Stimulated activated CD8-positive, alpha-beta memory T cell treated with anti-CD3 and anti-CD28 coated beads, Interleukin-2, amount 100 ng/mL, for 48 hours (primary cell): ENCODE results near the gene SIGLEC1.
A peak's percentile ranks its signal among the peaks of the same experiment; 100 is the strongest.

ENCODE experiments used
- DNase-seq, 2 donors: peaks; one replicate each; pipeline ENCODE4 v3.0.0-alpha.2; 2020; ENCODE audit warnings: low read depth in 2 of 2

The SIGLEC1 gene

GRCh38 chr20:3712279-3712873 lies at the start of gene SIGLEC1:
Gene SIGLEC1 (minus strand): TSS chr20:3712600. CDS start chr20:3707128, 5,472 bp downstream.
- DNase-seq: no peak

GRCh38 chr20:3760655-3761348 lies 48.4 kb upstream of the SIGLEC1 start:
- no peak for DNase-seq

GRCh38 chr20:3759884-3760283 lies 47.5 kb upstream of the SIGLEC1 start:
- DNase-seq: no peak

- no peak for DNase-seq
Measured at GRCh38 chr20:3759316-3759823, 47.0 kb upstream of the SIGLEC1 start.

GRCh38 chr20:3758566-3758965 lies 46.2 kb upstream of the SIGLEC1 start:
- DNase-seq: no peak

GRCh38 chr20:3757268-3757667 lies 44.9 kb upstream of the SIGLEC1 start:
- DNase-seq: no peak

- DNase-seq: no peak
Measured at GRCh38 chr20:3755814-3756480, 43.5 kb upstream of the SIGLEC1 start.

GRCh38 chr20:3755269-3755668 lies 42.9 kb upstream of the SIGLEC1 start:
- DNase-seq: no peak

- DNase-seq: no peak
Measured at GRCh38 chr20:3754276-3754630, 41.9 kb upstream of the SIGLEC1 start.

- DNase-seq: no peak
Measured at GRCh38 chr20:3753501-3754275, 41.3 kb upstream of the SIGLEC1 start.

GRCh38 chr20:3753098-3753497 lies 40.7 kb upstream of the SIGLEC1 start:
- DNase-seq: peak in 1 of 2 donors; percentile 40

GRCh38 chr20:3752386-3752759 lies 40.0 kb upstream of the SIGLEC1 start:
- DNase-seq: no peak

- DNase-seq: peak; percentile 37 to 43
Measured at GRCh38 chr20:3751675-3752385, 39.4 kb upstream of the SIGLEC1 start.

GRCh38 chr20:3751305-3751674 lies 38.9 kb upstream of the SIGLEC1 start:
- no peak for DNase-seq

GRCh38 chr20:3749689-3750531 lies 37.5 kb upstream of the SIGLEC1 start:
- peak; percentile 23 to 25 for DNase-seq

- DNase-seq: no peak
Measured at GRCh38 chr20:3749087-3749688, 36.8 kb upstream of the SIGLEC1 start.

- no peak for DNase-seq
Measured at GRCh38 chr20:3748073-3748472, 35.7 kb upstream of the SIGLEC1 start.

GRCh38 chr20:3747471-3747870 lies 35.1 kb upstream of the SIGLEC1 start:
- DNase-seq: no peak

GRCh38 chr20:3745686-3746173 lies 33.3 kb upstream of the SIGLEC1 start:
- DNase-seq: no peak
